Esophagus (tissue), 2 donors: ENCODE results near the gene USP40. TPM values are rescaled to one million over a fixed set of nuclear protein-coding genes. Genes with fewer than 3 reads are reported as not detected.

ENCODE experiments used
- H3K27ac ChIP-seq, 2 donors: one replicate each; pipeline ENCODE4 v1.5.1; 2013; ENCODE audit warnings: low read depth in 2 of 2, mild to moderate bottlenecking in 2 of 2, inconsistent platforms in 1 of 2, low read length in 1 of 2, moderate library complexity in 1 of 2
- H3K27me3 ChIP-seq, 2 donors: one replicate each; pipeline ENCODE4 v1.6.1; 2013; ENCODE audit warnings: low read length in 2 of 2, control low read depth in 1 of 2, mild to moderate bottlenecking in 1 of 2; ENCODE audit not compliant: insufficient read depth in 2 of 2, control insufficient read depth in 1 of 2
- H3K36me3 ChIP-seq, 2 donors: one replicate each; pipeline ENCODE4 v1.6.1; 2013; ENCODE audit warnings: low read length in 1 of 2; ENCODE audit not compliant: control insufficient read depth in 2 of 2, insufficient read depth in 2 of 2
- H3K4me1 ChIP-seq, 2 donors: one replicate each; pipeline ENCODE4 v1.6.1; 2013; ENCODE audit warnings: low read length in 1 of 2; ENCODE audit not compliant: control insufficient read depth in 2 of 2, insufficient read depth in 2 of 2
- H3K4me3 ChIP-seq, 2 donors: one replicate each; pipeline ENCODE4 v1.5.1; 2013; ENCODE audit warnings: low read length in 2 of 2, mild to moderate bottlenecking in 2 of 2, low read depth in 1 of 2, moderate library complexity in 1 of 2
- H3K9me3 ChIP-seq, 2 donors: one replicate each; pipeline ENCODE4 v1.6.1; 2013; ENCODE audit warnings: mild to moderate bottlenecking in 2 of 2, low read depth in 1 of 2, low read length in 1 of 2, moderate library complexity in 1 of 2; ENCODE audit not compliant: control insufficient read depth in 2 of 2, insufficient read depth in 1 of 2
- WGBS, 2 donors: extraction: QIAGEN DNeasy Blood & Tissue Kit; methylation state at CpG; one replicate each; pipeline ENCODE4 v1.1.7; 2013; 5-methylcytosine and 5-hydroxymethylcytosine counted together
- polyA plus RNA-seq, 2 donors: library from polyadenylated mRNA; stranded (reverse); fragments of 200-250 nt; gene quantifications; one replicate each; pipeline ENCODE4 v1.2.3, GENCODE V29; 2013
- donor health status: healthy with polysubstance abuse.
- donor health status: Bipolar disorder and iron deficiency.

USP40 gene
- polyA plus RNA-seq, 2 donors: 14.2 to 29.9 TPM

DNA sequence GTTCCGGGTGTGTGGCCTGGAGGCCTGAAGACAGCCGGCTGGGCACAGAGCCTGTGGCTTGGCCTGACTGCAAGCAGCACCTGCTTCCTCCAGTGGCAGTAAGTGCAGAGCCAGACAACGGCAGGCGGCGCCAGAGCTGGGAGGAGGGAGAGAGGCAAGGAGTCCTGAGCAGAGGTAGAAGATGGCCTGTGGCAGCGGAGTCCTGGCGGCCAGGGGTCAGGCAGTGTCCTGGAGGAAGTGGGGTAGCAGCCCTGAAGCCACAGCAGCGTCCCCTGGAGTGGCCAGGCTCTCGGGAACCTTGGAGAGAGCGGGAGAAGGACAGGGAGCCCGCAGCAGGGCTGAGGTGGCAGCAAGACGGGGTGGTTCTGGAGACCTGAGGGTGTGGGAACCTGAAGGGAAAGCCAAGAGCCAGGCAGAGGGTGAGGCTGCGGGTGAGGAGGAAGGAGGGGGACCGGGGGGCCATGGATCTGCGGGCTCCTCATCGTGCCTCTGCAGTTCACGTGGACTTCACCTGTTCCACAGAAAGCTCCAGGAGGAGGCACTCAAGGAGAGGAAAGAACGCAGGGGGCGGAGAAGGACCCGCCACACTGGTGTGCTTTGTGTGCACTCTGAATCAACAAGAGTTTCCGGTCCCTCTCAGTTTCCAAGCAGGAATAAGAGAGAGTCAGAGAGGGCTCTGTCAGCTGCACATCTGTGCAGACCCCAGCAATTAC, 85.9 kb downstream of the USP40 start:
- Histone ChIP-seq H3K36me3 (peaks cover 14 to 31% of the 10 kb centered on the region in 2 donors), H3K27me3 (no peaks in the 10 kb centered on the region), H3K9me3 (peaks cover 0 to 2% of the 10 kb centered on the region in 2 donors), H3K4me1 (peaks cover 3 to 6% of the 10 kb centered on the region in 2 donors), H3K27ac (peak overlapping the region; percentile 79 to 80), H3K4me3 (no peak overlapping the region)
- WGBS, 2 donors: 48 to 65% methylated on average over 21 of the region's 21 CpGs

- no peak overlapping the region for H3K4me3 ChIP-seq
- H3K36me3 ChIP-seq: peaks cover 12 to 32% of the 10 kb centered on the region in 2 donors
- H3K9me3 ChIP-seq: peaks cover 0 to 2% of the 10 kb centered on the region in 2 donors
- peaks cover 3 to 6% of the 10 kb centered on the region in 2 donors for H3K4me1 ChIP-seq
- H3K27ac ChIP-seq: peak overlapping the region; percentile 23 to 79
- WGBS, 2 donors: 81 to 85% methylated on average over 27 of the region's 27 CpGs
- H3K27me3 ChIP-seq: no peaks in the 10 kb centered on the region
Measured at GRCh38 chr2:233479616-233480489, 86.7 kb downstream of the USP40 start.

- no peaks in the 10 kb centered on the region for H3K27me3 ChIP-seq
- peaks cover 3 to 6% of the 10 kb centered on the region in 2 donors for H3K4me1 ChIP-seq
- H3K9me3 ChIP-seq: peaks cover 0 to 2% of the 10 kb centered on the region in 2 donors
- WGBS, 2 donors: 93 to 95% methylated on average over 29 of the region's 29 CpGs
- H3K36me3 ChIP-seq: peaks cover 12 to 31% of the 10 kb centered on the region in 2 donors
- H3K4me3 ChIP-seq: no peak overlapping the region
- H3K27ac ChIP-seq: no peak overlapping the region
Measured at GRCh38 chr2:233477548-233478433, 88.8 kb downstream of the USP40 start.

DNA sequence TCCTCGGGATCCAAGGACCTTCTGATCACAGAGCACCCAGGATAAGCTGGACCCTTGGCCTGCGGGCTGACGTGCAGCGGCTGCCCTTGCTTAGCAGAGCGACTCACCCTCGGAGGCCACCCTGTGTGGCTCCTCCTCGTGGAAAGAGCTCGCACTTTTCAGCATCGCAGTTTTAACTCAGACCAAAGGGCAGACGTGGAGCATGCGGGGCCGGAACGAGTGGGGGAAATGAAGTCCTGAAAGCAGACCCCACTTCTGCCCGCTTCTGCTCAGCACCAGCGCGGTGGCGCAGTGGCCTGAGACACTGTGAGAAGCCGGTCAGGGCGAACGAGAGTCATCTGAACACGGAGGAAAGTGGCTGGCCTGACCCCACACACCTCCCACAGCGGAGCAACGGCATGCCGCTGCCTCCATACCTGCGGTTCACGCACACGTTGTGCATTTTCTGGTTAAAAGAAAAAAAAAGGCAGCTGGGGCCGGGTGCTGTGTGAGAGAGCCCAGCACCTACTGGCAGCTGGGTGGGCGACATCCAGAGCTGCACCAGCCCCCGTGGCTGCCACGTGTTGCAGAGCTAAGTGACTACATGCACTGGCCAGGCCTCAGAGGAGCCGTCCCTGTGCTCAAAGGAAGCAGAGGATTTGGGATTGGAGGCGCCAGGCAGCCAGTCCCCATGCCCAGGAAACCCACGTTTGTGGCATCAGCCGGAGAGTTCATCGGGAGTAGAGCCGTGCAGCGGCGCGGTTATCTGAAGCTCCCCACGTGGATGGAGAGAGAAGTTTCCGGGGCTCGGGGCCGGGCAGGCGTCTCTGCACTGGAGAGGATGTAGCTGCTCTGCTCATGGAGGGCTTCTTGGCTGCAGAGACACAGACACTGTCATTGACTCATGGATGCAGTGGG, 89.7 kb downstream of the USP40 start:
- peaks cover 12 to 29% of the 10 kb centered on the region in 2 donors for H3K36me3 ChIP-seq
- H3K4me1 ChIP-seq: peaks cover 3 to 4% of the 10 kb centered on the region in 2 donors
- peaks cover 0 to 2% of the 10 kb centered on the region in 2 donors for H3K9me3 ChIP-seq
- H3K27me3 ChIP-seq: no peaks in the 10 kb centered on the region
- 92 to 94% methylated on average over 43 to 45 of the region's 45 CpGs for WGBS, 2 donors
- no peak overlapping the region for H3K27ac ChIP-seq
- H3K4me3 ChIP-seq: no peak overlapping the region

- Histone ChIP-seq H3K4me1 (peaks cover 2 to 3% of the 10 kb centered on the region in 2 donors), H3K27ac (no peak overlapping the region), H3K36me3 (peaks cover 12 to 29% of the 10 kb centered on the region in 2 donors), H3K4me3 (no peak overlapping the region), H3K27me3 (no peaks in the 10 kb centered on the region), H3K9me3 (peaks cover 0 to 2% of the 10 kb centered on the region in 2 donors)
- 91 to 93% methylated on average over 14 of the region's 14 CpGs for WGBS, 2 donors
Measured at GRCh38 chr2:233476063-233476410, 90.5 kb downstream of the USP40 start.

GRCh38 chr2:233474308-233475160, 92.0 kb downstream of the USP40 start:
- no peak overlapping the region for H3K4me3 ChIP-seq
- H3K4me1 ChIP-seq: peaks cover 1 to 3% of the 10 kb centered on the region in 2 donors
- H3K27ac ChIP-seq: peak overlapping the region in 1 of 2 donors; percentile 10
- H3K36me3 ChIP-seq: peaks cover 12 to 33% of the 10 kb centered on the region in 2 donors
- no peaks in the 10 kb centered on the region for H3K27me3 ChIP-seq
- peaks cover 0 to 2% of the 10 kb centered on the region in 2 donors for H3K9me3 ChIP-seq
- WGBS, 2 donors: 77 to 80% methylated on average over 22 of the region's 22 CpGs

GRCh38 chr2:233473878-233474277, 92.7 kb downstream of the USP40 start:
- Histone ChIP-seq H3K27me3 (no peaks in the 10 kb centered on the region), H3K9me3 (peaks cover 0 to 2% of the 10 kb centered on the region in 2 donors), H3K4me1 (peaks cover 3% of the 10 kb centered on the region in 2 donors), H3K4me3 (no peak overlapping the region), H3K36me3 (peaks cover 12 to 37% of the 10 kb centered on the region in 2 donors), H3K27ac (no peak overlapping the region)
- WGBS, 2 donors: 94% methylated on average over 10 of the region's 10 CpGs

GRCh38 chr2:233473386-233473791, 93.2 kb downstream of the USP40 start:
- Histone ChIP-seq H3K27me3 (no peaks in the 10 kb centered on the region), H3K9me3 (peaks cover 0 to 2% of the 10 kb centered on the region in 2 donors), H3K4me3 (no peak overlapping the region), H3K36me3 (peaks cover 12 to 41% of the 10 kb centered on the region in 2 donors), H3K4me1 (peaks cover 3% of the 10 kb centered on the region in 2 donors), H3K27ac (no peak overlapping the region)
- 95 to 97% methylated on average over 19 of the region's 19 CpGs for WGBS, 2 donors
